ENCODE measurements around the gene GNPDA1.

The GNPDA1 gene

GRCh38 chr5:142023836-142024235 lies 11.0 kb upstream of the GNPDA1 start:
- DNase-seq (ENCODE audit: low spot score), result no peak

GRCh38 chr5:142020122-142020659 lies 7.4 kb upstream of the GNPDA1 start:
- DNase-seq (ENCODE audit: low spot score), result no peak

- DNase-seq (ENCODE audit: low spot score), result no peak
Observed at GRCh38 chr5:142017832-142018427, 5.1 kb upstream of the GNPDA1 start.

GRCh38 chr5:142016556-142016955 lies 3.7 kb upstream of the GNPDA1 start:
- no peak for DNase-seq (ENCODE audit: low spot score)

GRCh38 chr5:142015781-142016533 lies 3.1 kb upstream of the GNPDA1 start:
- DNase-seq (ENCODE audit: low spot score), result peak; percentile 27

GRCh38 chr5:142014911-142015584 lies 2.2 kb upstream of the GNPDA1 start:
- DNase-seq (ENCODE audit: low spot score), result peak; percentile 48

GRCh38 chr5:142013734-142014521 lies 1.1 kb upstream of the GNPDA1 start:
- DNase-seq (ENCODE audit: low spot score), result peak; percentile 28

- DNase-seq (ENCODE audit: low spot score), result peak; percentile 55
Observed at GRCh38 chr5:142012186-142012785, 541 bp downstream of the GNPDA1 start.

- DNase-seq (ENCODE audit: low spot score), result no peak
Observed at GRCh38 chr5:142011572-142012185, 1.1 kb downstream of the GNPDA1 start.

GRCh38 chr5:142009886-142010285 lies 2.9 kb downstream of the GNPDA1 start:
- no peak for DNase-seq (ENCODE audit: low spot score)

GRCh38 chr5:142008813-142009212 lies 4.0 kb downstream of the GNPDA1 start:
- DNase-seq (ENCODE audit: low spot score), result no peak

GRCh38 chr5:142007237-142007544 lies 5.6 kb downstream of the GNPDA1 start:
- DNase-seq (ENCODE audit: low spot score), result no peak

- no peak for DNase-seq (ENCODE audit: low spot score)
Observed at GRCh38 chr5:142006363-142007236, 6.2 kb downstream of the GNPDA1 start.

GRCh38 chr5:142003266-142003800 lies 9.5 kb downstream of the GNPDA1 start:
- no peak for DNase-seq (ENCODE audit: low spot score)

GRCh38 chr5:142000704-142001484 lies 11.9 kb downstream of the GNPDA1 start:
- DNase-seq (ENCODE audit: low spot score), result no peak

- no peak for DNase-seq (ENCODE audit: low spot score)
Observed at GRCh38 chr5:142000173-142000572, 12.7 kb downstream of the GNPDA1 start.

GRCh38 chr5:141997358-141997960 lies 15.4 kb downstream of the GNPDA1 start:
- DNase-seq (ENCODE audit: low spot score), result no peak

- no peak for DNase-seq (ENCODE audit: low spot score)
Observed at GRCh38 chr5:141995656-141996055, 17.2 kb downstream of the GNPDA1 start.

Data from putamen (tissue), 1 donor.